Endothelial cell of umbilical vein (primary cell): ENCODE data around the gene CSNK1A1. TPM values are rescaled to one million over a fixed set of nuclear protein-coding genes. Genes with fewer than 3 reads are reported as not detected.

Experiments used
- BruUV-seq: library from RNA; stranded (reverse); fragments of 400-500 nt; replicated peaks from 2 replicates; lab custom pipeline; 2021; lab: Mats Ljungman, UMichigan
- CTCF ChIA-PET: fragments of 300-600, 350-600 bp; sonication (Branson Sonifier 250); formaldehyde crosslinking; loops from one replicate; lab custom pipeline; 2021; ENCODE audit warnings: antibody characterized with exemption, inconsistent platforms; lab: Charles Lee
- POLR2A ChIA-PET: fragments of 300-600, 350-600 bp; sonication (Branson Sonifier 250); formaldehyde crosslinking; loops from one replicate; lab custom pipeline; 2021; ENCODE audit warnings: antibody characterized with exemption, inconsistent platforms; lab: Charles Lee
- DNase-seq: peaks from one replicate; pipeline ENCODE4 v3.0.0-alpha.2; 2011; ENCODE audit warnings: low read depth, low spot score
- FAIRE-seq: peaks from 2 replicates; lab custom pipeline; 2011; peaks lifted over from hg19 to GRCh38; lab: Jason Lieb, UNC
- H2AFZ ChIP-seq: 2 replicates; pipeline ENCODE4 v1.6.0; 2012; ENCODE audit warnings: low read depth, low read length, control low read depth, inconsistent platforms
- H3K27ac ChIP-seq: 2 replicates; pipeline ENCODE4 v1.5.1; 2011; ENCODE audit warnings: low read depth, mild to moderate bottlenecking, control low read depth, low read length, moderate library complexity; ENCODE audit not compliant: insufficient read depth
- H3K27me3 ChIP-seq, 2 experiments: 2 replicates each; pipeline versions ENCODE4 v1.6.0 to v1.6.1; 2011; ENCODE audit warnings: low read length in 2 of 2, mixed read lengths in 1 of 2; ENCODE audit not compliant: control insufficient read depth in 2 of 2, insufficient read depth in 2 of 2
- H3K36me3 ChIP-seq, 2 experiments: 2 replicates in 1 of 2; 3 replicates in 1 of 2; pipeline ENCODE4 v1.5.1; 2011; ENCODE audit warnings: low read length in 2 of 2, mild to moderate bottlenecking in 1 of 2, moderate library complexity in 1 of 2; ENCODE audit not compliant: control insufficient read depth in 2 of 2, insufficient read depth in 2 of 2; ENCODE audit errors: extremely low read depth in 1 of 2
- H3K4me1 ChIP-seq: 3 replicates; pipeline ENCODE4 v1.5.1; 2011; ENCODE audit warnings: mild to moderate bottlenecking, low read length; ENCODE audit not compliant: control insufficient read depth, insufficient read depth; ENCODE audit errors: extremely low read depth
- H3K4me2 ChIP-seq: 2 replicates; pipeline ENCODE4 v1.6.1; 2011; ENCODE audit warnings: low read length, control low read depth, mixed read lengths; ENCODE audit not compliant: insufficient read depth
- H3K4me3 ChIP-seq, 3 experiments: fragments of 200-600 bp in 1 of 3; sonication (generic), shearing (Covaris generic) in 1 of 3; replicated peaks in 1 of 3; 2 replicates each; pipeline ENCODE4 v1.5.1; 2011 to 2016; ENCODE audit warnings: control low read depth in 3 of 3, low read length in 3 of 3, mild to moderate bottlenecking in 2 of 3, inconsistent platforms in 1 of 3, low read depth in 1 of 3, moderate library complexity in 1 of 3; ENCODE audit not compliant: insufficient read depth in 1 of 3
- H3K79me2 ChIP-seq: 2 replicates; pipeline ENCODE4 v1.6.0; 2012; ENCODE audit warnings: low read length, inconsistent platforms; ENCODE audit not compliant: control insufficient read depth, insufficient read depth
- H3K9ac ChIP-seq: replicated peaks from 2 replicates; pipeline ENCODE3; 2011; ENCODE audit warnings: low read length, control low read depth; ENCODE audit not compliant: insufficient read depth; ENCODE audit errors: extremely low read depth
- H3K9me1 ChIP-seq: replicated peaks from 3 replicates; pipeline ENCODE4 v1.6.0; 2011; ENCODE audit warnings: mild to moderate bottlenecking, low read length; ENCODE audit not compliant: control insufficient read depth, insufficient read depth; ENCODE audit errors: extremely low read depth
- H3K9me3 ChIP-seq: replicated peaks from 2 replicates; pipeline ENCODE4 v1.5.1; 2012; ENCODE audit warnings: low read length, inconsistent platforms; ENCODE audit not compliant: control insufficient read depth, insufficient read depth
- H4K20me1 ChIP-seq: replicated peaks from 2 replicates; pipeline ENCODE3; 2011; ENCODE audit warnings: mild to moderate bottlenecking, low read length; ENCODE audit not compliant: control insufficient read depth, insufficient read depth; ENCODE audit errors: extremely low read depth
- GATA2 ChIP-seq: IDR thresholded peaks from 2 replicates; pipeline ENCODE4 v1.7.0; 2011; ENCODE audit warnings: low read depth, mild to moderate bottlenecking, moderate library complexity, mixed read lengths, low read length; ENCODE audit not compliant: insufficient read length, insufficient read depth
- POLR2AphosphoS5 ChIP-seq: IDR thresholded peaks from 2 replicates; pipeline ENCODE4 v1.6.1; 2012; ENCODE audit warnings: low read depth, mild to moderate bottlenecking, control low read depth, low read length, moderate library complexity; ENCODE audit not compliant: insufficient read depth
- dilution Hi-C: fragments of 300-500 bp; cut with MboI; formaldehyde crosslinking; loops from one replicate; pipeline ENCODE4 v1.15.0; 2019; ENCODE audit warnings: low sequenced_read_pairs; ENCODE audit not compliant: extremely low pct_ligation_motif_present
- intact Hi-C: fragments of 100-400 bp; cut with micrococcal nuclease; formaldehyde crosslinking; loops from one replicate; pipeline ENCODE4 v1.10.0; 2022
- polyA plus RNA-seq, 4 experiments: library from polyadenylated mRNA; depleted of rRNA in 3 of 4; stranded (reverse) in 3 of 4; unstranded in 1 of 4; fragments of >200 nt; gene quantifications; 2 replicates each; pipeline versions ENCODE4 v1.2.1 to v1.2.3, GENCODE V29; 2011 to 2012; ENCODE audit warnings: missing spikeins in 1 of 4
- total RNA-seq: library from RNA; stranded (reverse); gene quantifications from 2 replicates; pipeline ENCODE4 v1.2.3, GENCODE V29; 2021
- TF ChIP-seq, protein P1 (sequence below), 2 donors: IDR thresholded peaks; 1 replicate in 1 of 2; 2 replicates in 1 of 2; pipeline ENCODE4 v1.5.1; 2011; ENCODE audit warnings: low read length in 2 of 2, mild to moderate bottlenecking in 2 of 2, moderate library complexity in 2 of 2, control low read depth in 1 of 2, inconsistent platforms in 1 of 2, low read depth in 1 of 2; ENCODE audit not compliant: insufficient read depth in 1 of 2; ENCODE audit errors: extremely low read depth in 1 of 2

The CSNK1A1 gene
- total and polyA plus RNA-seq, 2 donors (not counting 3 experiments of a cell fraction or from before 2014, with no cell fraction given): 74.1 to 253 TPM

GRCh38 chr5:149442563-149443182 lies 108.6 kb downstream of the CSNK1A1 start:
- H3K9ac ChIP-seq: no peak overlapping the region
- peak; percentile 83 for DNase-seq
- H3K4me1 ChIP-seq: peaks cover 27% of the 10 kb centered on the region
- H3K9me3 ChIP-seq: no peaks in the 10 kb centered on the region
- no peak overlapping the region for H3K4me3 ChIP-seq
- no TSS peak for BruUV-seq
- H3K27ac ChIP-seq: no peak overlapping the region
- ChIA-PET CTCF (interaction anchor here (0.6 to 4.6 kb wide), 24 partner anchors 10 to 180 kb away, joined by 3 to 39 read pairs (median 6); partner anchors contain the start of gene CSNK1A1), POLR2A (no interaction called here)
- intact Hi-C loops: loop anchor here (1.0 to 2.0 kb wide), 5 partner anchors 10 to 176 kb away; partner anchors contain the start of gene CSNK1A1
- TF ChIP-seq GATA2 (no peak), POLR2AphosphoS5 (peak; percentile 22)
- TF ChIP-seq, protein P1, sequence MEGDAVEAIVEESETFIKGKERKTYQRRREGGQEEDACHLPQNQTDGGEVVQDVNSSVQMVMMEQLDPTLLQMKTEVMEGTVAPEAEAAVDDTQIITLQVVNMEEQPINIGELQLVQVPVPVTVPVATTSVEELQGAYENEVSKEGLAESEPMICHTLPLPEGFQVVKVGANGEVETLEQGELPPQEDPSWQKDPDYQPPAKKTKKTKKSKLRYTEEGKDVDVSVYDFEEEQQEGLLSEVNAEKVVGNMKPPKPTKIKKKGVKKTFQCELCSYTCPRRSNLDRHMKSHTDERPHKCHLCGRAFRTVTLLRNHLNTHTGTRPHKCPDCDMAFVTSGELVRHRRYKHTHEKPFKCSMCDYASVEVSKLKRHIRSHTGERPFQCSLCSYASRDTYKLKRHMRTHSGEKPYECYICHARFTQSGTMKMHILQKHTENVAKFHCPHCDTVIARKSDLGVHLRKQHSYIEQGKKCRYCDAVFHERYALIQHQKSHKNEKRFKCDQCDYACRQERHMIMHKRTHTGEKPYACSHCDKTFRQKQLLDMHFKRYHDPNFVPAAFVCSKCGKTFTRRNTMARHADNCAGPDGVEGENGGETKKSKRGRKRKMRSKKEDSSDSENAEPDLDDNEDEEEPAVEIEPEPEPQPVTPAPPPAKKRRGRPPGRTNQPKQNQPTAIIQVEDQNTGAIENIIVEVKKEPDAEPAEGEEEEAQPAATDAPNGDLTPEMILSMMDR (IDR thresholded peaks at IDR 0.05; ENCODE audit: extremely low read depth in 1 of 2, insufficient read depth in 1 of 2, low read depth in 1 of 2, low read length in 2 of 2): peak; percentile 93 to 94
- H3K27me3 ChIP-seq: no peaks in the 10 kb centered on the region
- dilution Hi-C loops: no loop called here
- H3K4me2 ChIP-seq: no peak overlapping the region
- no peaks in the 10 kb centered on the region for H4K20me1 ChIP-seq
- no peaks in the 10 kb centered on the region for H3K36me3 ChIP-seq
- H2AFZ ChIP-seq: peak overlapping the region; percentile 4
- FAIRE-seq: peak; percentile 92
- H3K79me2 ChIP-seq: no peaks in the 10 kb centered on the region
- H3K9me1 ChIP-seq: no peaks in the 10 kb centered on the region

Other genes with a start within 250 kb of the CSNK1A1 start
- gene GRPEL2, start 205.9 kb downstream of the CSNK1A1 start, total RNA-seq: 32.5 and 41.0 TPM in 2 replicates
- gene GRPEL2, start 205.9 kb downstream of the CSNK1A1 start, polyA plus RNA-seq: 5.8 and 7.6 TPM in 2 replicates
- 17.0 and 23.3 TPM in 2 replicates for gene PCYOX1L, start 193.4 kb downstream of the CSNK1A1 start, total RNA-seq
- 28.1 and 29.9 TPM in 2 replicates for gene PCYOX1L, start 193.4 kb downstream of the CSNK1A1 start, polyA plus RNA-seq
- not detected in 2 replicates for gene IL17B, start 172.1 kb downstream of the CSNK1A1 start, total RNA-seq
- gene IL17B, start 172.1 kb downstream of the CSNK1A1 start, polyA plus RNA-seq: 0.37 TPM in 1 of 2 replicates, not detected in the other
- gene ARHGEF37, start 30.1 kb upstream of the CSNK1A1 start, total RNA-seq: 7.0 and 7.1 TPM in 2 replicates
- gene ARHGEF37, start 30.1 kb upstream of the CSNK1A1 start, polyA plus RNA-seq: 4.4 and 4.9 TPM in 2 replicates
- 2.1 and 2.8 TPM in 2 replicates for gene PPARGC1B, start 178.9 kb upstream of the CSNK1A1 start, total RNA-seq
- 0.24 and 0.26 TPM in 2 replicates for gene PPARGC1B, start 178.9 kb upstream of the CSNK1A1 start, polyA plus RNA-seq